ENCODE results near the gene RNF167. TPM values are rescaled to one million over a fixed set of nuclear protein-coding genes. Genes with fewer than 3 reads are reported as not detected.

Gene RNF167
- total and polyA plus RNA-seq, 2 experiments from 2014 or later: 19.8 to 36.6 TPM

DNA sequence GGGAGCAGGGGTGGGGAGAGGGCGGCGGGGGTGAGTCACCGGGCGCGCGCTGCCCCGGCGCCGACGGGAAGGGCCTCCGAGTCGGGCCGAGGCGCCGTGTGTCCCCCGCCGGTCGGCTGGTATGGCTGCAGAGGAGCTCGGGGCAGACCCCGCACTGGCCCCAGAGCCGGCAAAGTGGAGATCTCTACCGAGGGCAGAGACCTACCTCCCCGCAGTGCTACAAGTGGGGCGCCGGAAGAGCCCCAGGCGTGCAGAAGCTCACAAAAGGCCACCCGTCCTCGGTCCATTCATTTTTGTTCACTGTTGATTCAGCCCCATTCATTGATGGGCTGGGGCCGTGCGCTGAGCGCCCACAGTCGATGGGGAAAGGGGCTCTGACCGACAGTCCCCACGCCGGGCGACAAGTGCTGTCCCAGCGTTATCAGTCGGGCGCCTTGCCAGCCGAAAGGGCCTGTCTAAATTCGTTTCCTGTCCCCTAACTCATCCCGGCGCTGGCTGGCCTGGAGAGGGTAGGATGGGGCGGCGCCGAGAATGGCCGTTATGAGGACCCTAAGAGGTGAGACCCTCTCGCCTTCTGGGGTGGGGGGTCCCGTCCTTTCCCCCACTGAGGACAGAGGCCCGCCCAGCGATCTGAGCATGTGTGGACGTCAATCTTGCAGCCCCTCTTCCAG lies 10.1 kb downstream of the RNF167 start:
- 26 to 34% methylated on average over 32 to 51 of the region's 52 CpGs for WGBS, 2 experiments (ENCODE audit: low coverage in 1 of 2, low lambda C conversion rate in 2 of 2, missing lambda C conversion rate in 2 of 2)
- H3K4me2 ChIP-seq (ENCODE audit: unreplicated experiment): peak overlapping the region; percentile 50
- H3K27ac ChIP-seq: peak overlapping the region; percentile 91
- in situ Hi-C loops (cut with MboI): no loop called here
- peak; percentile 73 for DNase-seq
- H3F3A ChIP-seq (ENCODE audit: insufficient read depth): peaks cover 32% of the 10 kb centered on the region
- peaks cover 19% of the 10 kb centered on the region for H3K4me1 ChIP-seq (ENCODE audit: insufficient read depth)
- no peak for TF ChIP-seq EZH2phosphoT487 (IDR thresholded peaks at IDR 0.05; ENCODE audit: insufficient read depth, low read depth)
- no peak for TF ChIP-seq EZH2 (IDR thresholded peaks at IDR 0.05; ENCODE audit: insufficient read depth, poor library complexity, severe bottlenecking)
- H2AFZ ChIP-seq: peak overlapping the region; percentile 73
- H4K20me1 ChIP-seq (ENCODE audit: insufficient read depth): no peaks in the 10 kb centered on the region; the same call in 1 of the 2 replicates
- peak overlapping the region; percentile 83 for H3K9ac ChIP-seq
- H3K36me3 ChIP-seq (ENCODE audit: low read depth): peaks cover 11% of the 10 kb centered on the region
- H3K27me3 ChIP-seq (replicated peaks; ENCODE audit: insufficient read depth): no peaks in the 10 kb centered on the region
- H3K79me2 ChIP-seq (ENCODE audit: insufficient read depth): peaks cover 31% of the 10 kb centered on the region
- no peaks in the 10 kb centered on the region for H3K9me2 ChIP-seq (ENCODE audit: insufficient read depth)
- peak overlapping the region; percentile 93 for H3K4me3 ChIP-seq
- no peaks in the 10 kb centered on the region for H3K9me3 ChIP-seq (ENCODE audit: low read depth)

DNA sequence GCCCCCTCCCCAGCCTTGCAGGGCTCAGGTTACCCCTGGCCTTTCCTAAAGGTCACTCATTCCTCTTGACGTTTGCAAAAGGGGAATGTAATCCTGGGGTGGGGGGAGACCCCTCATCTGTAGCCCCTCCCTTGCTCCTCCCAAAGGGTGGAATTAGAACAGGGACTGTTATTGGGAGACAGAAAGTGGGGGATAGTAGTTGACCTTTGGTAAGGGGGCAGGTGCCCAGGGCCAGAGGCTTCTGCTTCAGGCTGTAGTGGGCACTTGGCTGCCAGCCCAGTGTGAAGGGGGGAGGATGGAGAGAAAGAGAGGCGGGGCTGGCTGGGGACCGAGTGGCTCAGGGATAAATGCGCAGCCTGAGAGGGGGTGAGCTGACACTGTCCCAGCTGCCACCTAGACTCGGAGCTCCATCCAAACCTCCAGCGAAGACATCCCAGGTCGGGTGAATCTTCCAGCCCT lies 10.7 kb downstream of the RNF167 start, which contains the start of gene ENO3:
ENO3 (plus strand) TSS at position 374 of the 459 bp plus-strand sequence. CDS start 711 bp downstream, outside the sequence.
- H3K79me2 ChIP-seq (ENCODE audit: insufficient read depth): peaks cover 25% of the 10 kb centered on the region
- H3F3A ChIP-seq (ENCODE audit: insufficient read depth): peaks cover 27% of the 10 kb centered on the region
- no peaks in the 10 kb centered on the region for H3K27me3 ChIP-seq (replicated peaks; ENCODE audit: insufficient read depth)
- no peaks in the 10 kb centered on the region; the same call in 1 of the 2 replicates for H4K20me1 ChIP-seq (ENCODE audit: insufficient read depth)
- in situ Hi-C loops (cut with MboI): no loop called here
- no peaks in the 10 kb centered on the region for H3K9me2 ChIP-seq (ENCODE audit: insufficient read depth)
- H3K9me3 ChIP-seq (ENCODE audit: low read depth): no peaks in the 10 kb centered on the region
- peak within 1 kb of the TSS; percentile 93 for H3K4me3 ChIP-seq
- DNase-seq: no peak
- no peak for TF ChIP-seq EZH2phosphoT487 (IDR thresholded peaks at IDR 0.05; ENCODE audit: insufficient read depth, low read depth)
- no peak for TF ChIP-seq EZH2 (IDR thresholded peaks at IDR 0.05; ENCODE audit: insufficient read depth, poor library complexity, severe bottlenecking)
- H3K4me1 ChIP-seq (ENCODE audit: insufficient read depth): peaks cover 14% of the 10 kb centered on the region
- H3K9ac ChIP-seq: peak within 1 kb of the TSS; percentile 83
- 55 to 59% methylated on average over 7 of the region's 7 CpGs for WGBS, 2 experiments (ENCODE audit: low coverage in 1 of 2, low lambda C conversion rate in 2 of 2, missing lambda C conversion rate in 2 of 2)
- peak within 1 kb of the TSS; percentile 91 for H3K27ac ChIP-seq
- H2AFZ ChIP-seq: peak within 1 kb of the TSS; percentile 73
- H3K4me2 ChIP-seq (ENCODE audit: unreplicated experiment): peak within 1 kb of the TSS; percentile 50
- peaks cover 8% of the 10 kb centered on the region for H3K36me3 ChIP-seq (ENCODE audit: low read depth)

DNA sequence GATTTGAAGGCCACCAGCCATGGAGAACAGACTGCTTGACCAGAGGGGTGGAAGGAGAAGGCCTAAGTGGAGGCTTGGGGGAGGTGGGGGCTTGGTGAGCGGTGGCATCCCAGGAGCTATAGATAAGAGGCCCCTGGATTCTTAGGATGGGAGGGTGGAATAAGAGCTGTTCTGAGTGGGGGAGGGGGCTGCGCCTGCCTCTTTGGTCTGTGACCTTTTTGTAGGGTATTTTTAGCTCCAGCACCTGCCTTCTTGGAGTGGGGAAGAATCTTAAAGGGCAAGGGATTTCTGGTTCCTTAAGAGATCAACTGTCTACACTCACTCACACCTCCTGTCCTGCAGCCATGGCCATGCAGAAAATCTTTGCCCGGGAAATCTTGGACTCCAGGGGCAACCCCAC lies 11.4 kb downstream of the RNF167 start:
- no peak overlapping the region for H3K4me2 ChIP-seq (ENCODE audit: unreplicated experiment)
- no peaks in the 10 kb centered on the region for H3K27me3 ChIP-seq (replicated peaks; ENCODE audit: insufficient read depth)
- H3K9me2 ChIP-seq (ENCODE audit: insufficient read depth): no peaks in the 10 kb centered on the region
- H3K27ac ChIP-seq: no peak overlapping the region
- peaks cover 13% of the 10 kb centered on the region for H3K4me1 ChIP-seq (ENCODE audit: insufficient read depth)
- no peak for TF ChIP-seq EZH2 (IDR thresholded peaks at IDR 0.05; ENCODE audit: insufficient read depth, poor library complexity, severe bottlenecking)
- TF ChIP-seq EZH2phosphoT487 (IDR thresholded peaks at IDR 0.05; ENCODE audit: insufficient read depth, low read depth): no peak
- WGBS, 2 experiments (ENCODE audit: low coverage in 1 of 2, low lambda C conversion rate in 2 of 2, missing lambda C conversion rate in 2 of 2): 94 to 100% methylated on average over 3 of the region's 3 CpGs
- no peak overlapping the region for H3K9ac ChIP-seq
- in situ Hi-C loops (cut with MboI): no loop called here
- DNase-seq: no peak
- H3F3A ChIP-seq (ENCODE audit: insufficient read depth): peaks cover 21% of the 10 kb centered on the region
- H3K36me3 ChIP-seq (ENCODE audit: low read depth): peaks cover 4% of the 10 kb centered on the region; the same call in 1 of the 2 replicates
- H3K79me2 ChIP-seq (ENCODE audit: insufficient read depth): peaks cover 18% of the 10 kb centered on the region
- no peaks in the 10 kb centered on the region for H3K9me3 ChIP-seq (ENCODE audit: low read depth)
- no peak overlapping the region for H2AFZ ChIP-seq
- no peak overlapping the region for H3K4me3 ChIP-seq
- no peaks in the 10 kb centered on the region; the same call in 1 of the 2 replicates for H4K20me1 ChIP-seq (ENCODE audit: insufficient read depth)

DNA sequence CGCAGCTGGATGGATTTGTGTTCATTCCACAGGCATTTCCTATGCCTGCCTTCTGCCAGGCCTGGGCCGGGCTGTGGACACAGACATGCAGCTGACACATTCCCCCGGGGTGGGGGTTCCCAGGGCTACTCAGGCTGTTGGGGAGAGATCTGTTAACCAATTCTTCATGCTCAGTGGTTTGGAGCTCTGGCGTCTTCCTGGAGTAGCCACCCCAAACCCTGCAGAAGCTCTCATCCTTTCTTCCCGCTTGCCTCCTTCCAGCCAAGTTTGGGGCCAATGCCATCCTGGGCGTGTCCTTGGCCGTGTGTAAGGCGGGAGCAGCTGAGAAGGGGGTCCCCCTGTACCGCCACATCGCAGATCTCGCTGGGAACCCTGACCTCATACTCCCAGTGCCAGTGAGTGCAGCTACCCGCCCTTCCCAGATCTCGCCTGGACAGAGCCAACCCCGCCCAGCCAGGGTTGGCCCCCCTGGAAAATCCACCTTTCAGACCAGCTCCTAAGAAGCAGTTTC lies 13.4 kb downstream of the RNF167 start:
- Histone ChIP-seq H2AFZ (peak overlapping the region; percentile 49; the same call in 1 of the 2 replicates), H4K20me1 (ENCODE audit: insufficient read depth) (no peaks in the 10 kb centered on the region), H3F3A (ENCODE audit: insufficient read depth) (peaks cover 15% of the 10 kb centered on the region; the same call in 1 of the 2 replicates), H3K27ac (peak overlapping the region; percentile 57), H3K79me2 (ENCODE audit: insufficient read depth) (no peaks in the 10 kb centered on the region), H3K4me3 (no peak overlapping the region), H3K9me2 (ENCODE audit: insufficient read depth) (no peaks in the 10 kb centered on the region), H3K27me3 (replicated peaks; ENCODE audit: insufficient read depth) (no peaks in the 10 kb centered on the region), H3K4me1 (ENCODE audit: insufficient read depth) (peaks cover 13% of the 10 kb centered on the region), H3K36me3 (ENCODE audit: low read depth) (no peaks in the 10 kb centered on the region), H3K9ac (no peak overlapping the region), H3K9me3 (ENCODE audit: low read depth) (no peaks in the 10 kb centered on the region), H3K4me2 (ENCODE audit: unreplicated experiment) (no peak overlapping the region)
- TF ChIP-seq EZH2phosphoT487 (IDR thresholded peaks at IDR 0.05; ENCODE audit: insufficient read depth, low read depth) (no peak), EZH2 (IDR thresholded peaks at IDR 0.05; ENCODE audit: insufficient read depth, poor library complexity, severe bottlenecking) (no peak)
- DNase-seq: peak; percentile 77
- WGBS, 2 experiments (ENCODE audit: low coverage in 1 of 2, low lambda C conversion rate in 2 of 2, missing lambda C conversion rate in 2 of 2): 76 to 78% methylated on average over 14 of the region's 14 CpGs
- in situ Hi-C loops (cut with MboI): no loop called here
